MM.1S (cell line): Measurements from ENCODE around the gene MRPL2.

Source experiments
- DNase-seq: peaks from one replicate; pipeline ENCODE4 v3.0.0-alpha.2; 2015
- H2AFZ ChIP-seq: fragments of 300-600 bp; sonication (generic); 2 replicates; pipeline ENCODE4 v1.6.0; 2016; ENCODE audit warnings: antibody characterized with exemption, low read length
- H3F3A ChIP-seq: fragments of 300-600 bp; sonication (generic); 2 replicates; pipeline ENCODE4 v1.6.1; 2016; ENCODE audit warnings: mild to moderate bottlenecking, antibody characterized with exemption, low read length, moderate library complexity, mixed read lengths; ENCODE audit not compliant: insufficient read depth
- H3K27ac ChIP-seq: fragments of 300-600 bp; sonication (generic); 2 replicates; pipeline ENCODE4 v1.5.1; 2016; ENCODE audit warnings: mild to moderate bottlenecking, low read length
- H3K27me3 ChIP-seq: fragments of 300-600 bp; sonication (generic); replicated peaks from 2 replicates; pipeline ENCODE4 v1.6.0; 2016; ENCODE audit warnings: low read length; ENCODE audit not compliant: insufficient read depth
- H3K36me3 ChIP-seq: fragments of 300-600 bp; sonication (generic); replicated peaks from 2 replicates; pipeline ENCODE4 v1.6.1; 2016; ENCODE audit warnings: mild to moderate bottlenecking, low read length, mixed read lengths; ENCODE audit not compliant: insufficient read depth
- H3K4me1 ChIP-seq: fragments of 300-600 bp; sonication (generic); 2 replicates; pipeline ENCODE4 v1.6.1; 2016; ENCODE audit warnings: low read length, mixed read lengths
- H3K4me2 ChIP-seq: fragments of 300-600 bp; sonication (generic); 2 replicates; pipeline ENCODE4 v1.6.0; 2016; ENCODE audit warnings: low read depth, low read length
- H3K4me3 ChIP-seq: fragments of 300-600 bp; sonication (generic); 2 replicates; pipeline ENCODE4 v1.5.1; 2016; ENCODE audit warnings: low read length, mixed read lengths
- H3K79me2 ChIP-seq: fragments of 300-600 bp; sonication (generic); 2 replicates; pipeline ENCODE4 v1.6.1; 2016; ENCODE audit warnings: mixed run types, low read length, mixed read lengths
- H3K9ac ChIP-seq: fragments of 300-600 bp; sonication (generic); 2 replicates; pipeline ENCODE4 v1.6.1; 2016; ENCODE audit warnings: low read length, mixed read lengths
- H3K9me2 ChIP-seq: fragments of 300-600 bp; sonication (generic); replicated peaks from 2 replicates; pipeline ENCODE4 v1.6.1; 2016; ENCODE audit warnings: mild to moderate bottlenecking, low read length, mixed read lengths; ENCODE audit not compliant: insufficient read depth
- H3K9me3 ChIP-seq: fragments of 300-600 bp; sonication (generic); replicated peaks from 2 replicates; pipeline ENCODE4 v1.6.1; 2016; ENCODE audit warnings: mild to moderate bottlenecking, low read length, mixed read lengths; ENCODE audit not compliant: insufficient read depth
- H4K20me1 ChIP-seq: fragments of 300-600 bp; sonication (generic); 2 replicates; pipeline ENCODE4 v1.6.1; 2016; ENCODE audit warnings: mild to moderate bottlenecking, low read length, moderate library complexity, mixed read lengths; ENCODE audit not compliant: insufficient read depth
- EZH2 ChIP-seq: fragments of 300-600 bp; sonication (generic); optimal IDR thresholded peaks from 2 replicates; pipeline ENCODE3; 2017; ENCODE audit warnings: low read depth, mild to moderate bottlenecking, antibody characterized with exemption, low read length, mixed read lengths
- EZH2phosphoT487 ChIP-seq: fragments of 300-600 bp; sonication (generic); IDR thresholded peaks from 2 replicates; pipeline ENCODE4 v1.6.1; 2018; ENCODE audit warnings: antibody characterized with exemption, low read length
- TF ChIP-seq, protein P1 (sequence below): fragments of 300-600 bp; sonication (generic); IDR thresholded peaks from 2 replicates; pipeline ENCODE4 v1.5.1; 2016; ENCODE audit warnings: antibody characterized with exemption, low read length, mixed read lengths

MRPL2 gene

DNA sequence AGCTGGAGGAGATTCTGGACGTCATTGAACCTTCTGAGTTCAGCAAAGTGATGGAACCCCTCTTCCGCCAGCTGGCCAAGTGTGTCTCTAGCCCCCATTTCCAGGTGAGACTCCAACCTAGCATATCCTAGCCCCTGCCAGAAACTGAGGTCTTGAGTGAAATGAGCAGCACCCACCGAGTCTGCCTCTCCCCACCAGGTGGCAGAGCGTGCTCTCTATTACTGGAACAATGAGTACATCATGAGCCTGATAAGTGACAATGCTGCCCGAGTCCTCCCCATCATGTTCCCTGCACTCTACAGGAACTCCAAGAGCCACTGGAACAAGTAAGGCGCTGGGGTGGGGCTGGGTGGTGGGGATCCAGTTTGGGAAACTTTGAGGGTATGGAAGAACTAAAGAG lies 50.1 kb downstream of the MRPL2 start:
- no peak for TF ChIP-seq EZH2
- TF ChIP-seq, protein P1, sequence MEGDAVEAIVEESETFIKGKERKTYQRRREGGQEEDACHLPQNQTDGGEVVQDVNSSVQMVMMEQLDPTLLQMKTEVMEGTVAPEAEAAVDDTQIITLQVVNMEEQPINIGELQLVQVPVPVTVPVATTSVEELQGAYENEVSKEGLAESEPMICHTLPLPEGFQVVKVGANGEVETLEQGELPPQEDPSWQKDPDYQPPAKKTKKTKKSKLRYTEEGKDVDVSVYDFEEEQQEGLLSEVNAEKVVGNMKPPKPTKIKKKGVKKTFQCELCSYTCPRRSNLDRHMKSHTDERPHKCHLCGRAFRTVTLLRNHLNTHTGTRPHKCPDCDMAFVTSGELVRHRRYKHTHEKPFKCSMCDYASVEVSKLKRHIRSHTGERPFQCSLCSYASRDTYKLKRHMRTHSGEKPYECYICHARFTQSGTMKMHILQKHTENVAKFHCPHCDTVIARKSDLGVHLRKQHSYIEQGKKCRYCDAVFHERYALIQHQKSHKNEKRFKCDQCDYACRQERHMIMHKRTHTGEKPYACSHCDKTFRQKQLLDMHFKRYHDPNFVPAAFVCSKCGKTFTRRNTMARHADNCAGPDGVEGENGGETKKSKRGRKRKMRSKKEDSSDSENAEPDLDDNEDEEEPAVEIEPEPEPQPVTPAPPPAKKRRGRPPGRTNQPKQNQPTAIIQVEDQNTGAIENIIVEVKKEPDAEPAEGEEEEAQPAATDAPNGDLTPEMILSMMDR: peak; percentile 39
- TF ChIP-seq EZH2phosphoT487: no peak
- no peak overlapping the region for H3K27ac ChIP-seq
- DNase-seq: no peak
- H3K4me2 ChIP-seq: no peak overlapping the region
- no peak overlapping the region for H2AFZ ChIP-seq
- no peaks in the 10 kb centered on the region for H4K20me1 ChIP-seq
- no peaks in the 10 kb centered on the region for H3K9me2 ChIP-seq
- no peak overlapping the region for H3K9ac ChIP-seq
- peaks cover 21% of the 10 kb centered on the region for H3K79me2 ChIP-seq
- H3K36me3 ChIP-seq: no peaks in the 10 kb centered on the region
- H3F3A ChIP-seq: no peaks in the 10 kb centered on the region
- H3K27me3 ChIP-seq: no peaks in the 10 kb centered on the region
- H3K4me1 ChIP-seq: peaks cover 9% of the 10 kb centered on the region; the same call in 1 of the 2 replicates
- no peaks in the 10 kb centered on the region for H3K9me3 ChIP-seq
- H3K4me3 ChIP-seq: no peak overlapping the region

DNA sequence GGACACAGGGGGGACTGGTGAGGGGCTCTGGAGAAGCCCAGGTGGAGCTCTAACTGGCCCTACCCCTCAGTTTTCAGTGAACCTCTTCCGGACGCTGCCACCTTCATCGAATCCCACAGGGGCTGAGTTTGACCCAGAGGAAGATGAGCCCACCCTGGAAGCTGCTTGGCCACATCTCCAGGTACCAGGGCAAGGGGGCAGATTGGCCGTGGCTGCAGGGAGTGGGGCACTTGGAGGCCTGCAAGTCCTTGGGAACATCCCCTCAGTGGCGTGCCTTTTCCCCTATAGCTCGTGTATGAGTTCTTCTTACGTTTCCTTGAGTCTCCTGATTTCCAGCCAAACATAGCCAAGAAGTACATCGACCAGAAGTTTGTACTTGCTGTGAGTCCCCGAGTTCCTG lies 52.1 kb downstream of the MRPL2 start:
- Histone ChIP-seq H3K4me3 (no peak overlapping the region), H3K36me3 (no peaks in the 10 kb centered on the region)

DNA sequence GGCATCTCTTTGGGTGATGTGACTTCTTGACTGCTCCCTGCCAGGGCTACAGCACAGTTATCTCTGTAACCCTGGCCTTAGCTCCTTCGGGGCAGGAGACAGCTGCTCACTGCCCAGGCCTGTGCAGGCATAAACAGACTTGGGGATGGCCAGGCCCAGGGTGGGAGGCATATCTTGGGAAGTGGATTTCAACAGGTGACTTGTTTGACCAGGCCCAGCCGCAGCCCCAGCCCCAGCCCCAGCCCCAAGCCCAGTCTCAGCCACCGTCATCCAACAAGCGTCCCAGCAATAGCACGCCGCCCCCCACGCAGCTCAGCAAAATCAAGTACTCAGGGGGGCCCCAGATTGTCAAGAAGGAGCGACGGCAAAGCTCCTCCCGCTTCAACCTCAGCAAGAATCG lies 53.0 kb downstream of the MRPL2 start:
- Histone ChIP-seq H3K9me2 (no peaks in the 10 kb centered on the region), H3K27me3 (no peaks in the 10 kb centered on the region), H2AFZ (no peak overlapping the region), H3K79me2 (no peaks in the 10 kb centered on the region), H3K27ac (no peak overlapping the region), H3K36me3 (no peaks in the 10 kb centered on the region), H3K4me3 (no peak overlapping the region), H3K4me2 (no peak overlapping the region), H3K9ac (no peak overlapping the region), H4K20me1 (no peaks in the 10 kb centered on the region), H3K9me3 (no peaks in the 10 kb centered on the region), H3F3A (no peaks in the 10 kb centered on the region), H3K4me1 (no peaks in the 10 kb centered on the region)
- no peak for TF ChIP-seq EZH2
- TF ChIP-seq, protein P1: no peak
- TF ChIP-seq EZH2phosphoT487: no peak
- no peak for DNase-seq

More for the DNA sequence above, 52.1 kb downstream of the MRPL2 start:
- H3K4me2 ChIP-seq: no peak overlapping the region
- H2AFZ ChIP-seq: no peak overlapping the region
- TF ChIP-seq EZH2phosphoT487: no peak
- no peak for TF ChIP-seq EZH2
- TF ChIP-seq, protein P1: no peak
- H3K9ac ChIP-seq: no peak overlapping the region
- no peaks in the 10 kb centered on the region for H3K9me2 ChIP-seq
- H3K79me2 ChIP-seq: peaks cover 6% of the 10 kb centered on the region
- no peaks in the 10 kb centered on the region for H3F3A ChIP-seq
- H3K4me1 ChIP-seq: 0 out of 2 replicates have a peak, but pooled peaks cover 2% of the 10 kb centered on the region
- no peaks in the 10 kb centered on the region for H3K9me3 ChIP-seq
- no peaks in the 10 kb centered on the region for H4K20me1 ChIP-seq
- DNase-seq: no peak
- H3K27me3 ChIP-seq: no peaks in the 10 kb centered on the region
- no peak overlapping the region for H3K27ac ChIP-seq
